ENCODE results near the gene SLC25A29. TPM values are rescaled to one million over a fixed set of nuclear protein-coding genes. Genes with fewer than 3 reads are reported as not detected.

Gene SLC25A29
- total RNA-seq, 6 experiments from 2014 or later, result 14.1 to 30.3 (median 18.2) TPM

DNA sequence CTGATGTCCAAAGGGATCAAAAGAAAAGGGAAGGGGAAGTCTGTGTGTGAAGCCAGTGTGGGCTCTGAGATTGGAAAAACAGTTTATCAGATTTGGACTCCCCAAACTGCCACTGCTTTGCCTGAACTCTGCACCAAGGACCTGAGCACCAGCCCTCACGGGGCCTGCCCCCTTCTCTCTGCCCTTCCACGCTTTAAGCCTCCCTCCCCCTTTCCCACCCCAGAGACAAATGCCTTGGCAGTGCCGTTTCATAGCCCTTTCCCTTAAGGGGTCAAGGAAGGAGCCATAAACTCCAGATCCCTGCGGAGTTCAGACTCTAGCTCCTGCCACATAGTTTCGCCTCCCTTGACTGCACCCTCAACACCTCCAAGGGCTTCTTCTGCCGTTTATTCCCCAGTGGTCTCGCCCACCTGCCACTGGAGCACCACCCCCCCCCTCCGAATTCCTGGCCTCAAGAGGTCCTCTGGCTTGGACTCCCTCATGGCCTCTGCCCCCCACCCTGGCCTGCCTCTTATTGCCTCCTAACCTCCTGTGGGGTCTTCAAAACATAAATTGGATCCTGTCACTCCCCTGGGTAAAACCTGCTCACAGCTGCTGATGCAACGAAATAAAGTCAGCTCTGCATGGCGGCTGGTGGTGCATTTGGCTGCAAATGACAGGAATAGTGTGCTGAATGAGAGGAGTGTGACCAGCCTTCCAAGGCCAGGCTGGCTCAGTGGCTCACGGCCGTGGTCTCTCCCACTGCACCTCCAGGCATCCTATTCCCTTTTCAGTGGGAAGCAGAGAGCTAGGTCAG is 18.8 kb downstream of the SLC25A29 start:
- TF ChIP-seq, protein P1, sequence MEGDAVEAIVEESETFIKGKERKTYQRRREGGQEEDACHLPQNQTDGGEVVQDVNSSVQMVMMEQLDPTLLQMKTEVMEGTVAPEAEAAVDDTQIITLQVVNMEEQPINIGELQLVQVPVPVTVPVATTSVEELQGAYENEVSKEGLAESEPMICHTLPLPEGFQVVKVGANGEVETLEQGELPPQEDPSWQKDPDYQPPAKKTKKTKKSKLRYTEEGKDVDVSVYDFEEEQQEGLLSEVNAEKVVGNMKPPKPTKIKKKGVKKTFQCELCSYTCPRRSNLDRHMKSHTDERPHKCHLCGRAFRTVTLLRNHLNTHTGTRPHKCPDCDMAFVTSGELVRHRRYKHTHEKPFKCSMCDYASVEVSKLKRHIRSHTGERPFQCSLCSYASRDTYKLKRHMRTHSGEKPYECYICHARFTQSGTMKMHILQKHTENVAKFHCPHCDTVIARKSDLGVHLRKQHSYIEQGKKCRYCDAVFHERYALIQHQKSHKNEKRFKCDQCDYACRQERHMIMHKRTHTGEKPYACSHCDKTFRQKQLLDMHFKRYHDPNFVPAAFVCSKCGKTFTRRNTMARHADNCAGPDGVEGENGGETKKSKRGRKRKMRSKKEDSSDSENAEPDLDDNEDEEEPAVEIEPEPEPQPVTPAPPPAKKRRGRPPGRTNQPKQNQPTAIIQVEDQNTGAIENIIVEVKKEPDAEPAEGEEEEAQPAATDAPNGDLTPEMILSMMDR (IDR thresholded peaks at IDR 0.05), result no peak
- TF ChIP-seq POLR2A (IDR thresholded peaks at IDR 0.05), result no peak
- intact Hi-C loops (cut with DNase I), result no loop called here
- peak in 1 of 3 donors; percentile 23 for DNase-seq
- Histone ChIP-seq H3K27ac (no peak overlapping the region), H3K4me3 (no peak overlapping the region), H3K36me3 (no peaks in the 10 kb centered on the region), H3K27me3 (no peaks in the 10 kb centered on the region), H3K9me3 (no peaks in the 10 kb centered on the region), H3K4me1 (peaks cover 0 to 4% (median 0%) of the 10 kb centered on the region in 4 donors)
- WGBS (ENCODE audit: insufficient coverage, low coverage, low lambda C conversion rate, missing lambda C conversion rate), result 73% methylated on average over 5 of the region's 12 CpGs
- ATAC-seq, result no peak

DNA sequence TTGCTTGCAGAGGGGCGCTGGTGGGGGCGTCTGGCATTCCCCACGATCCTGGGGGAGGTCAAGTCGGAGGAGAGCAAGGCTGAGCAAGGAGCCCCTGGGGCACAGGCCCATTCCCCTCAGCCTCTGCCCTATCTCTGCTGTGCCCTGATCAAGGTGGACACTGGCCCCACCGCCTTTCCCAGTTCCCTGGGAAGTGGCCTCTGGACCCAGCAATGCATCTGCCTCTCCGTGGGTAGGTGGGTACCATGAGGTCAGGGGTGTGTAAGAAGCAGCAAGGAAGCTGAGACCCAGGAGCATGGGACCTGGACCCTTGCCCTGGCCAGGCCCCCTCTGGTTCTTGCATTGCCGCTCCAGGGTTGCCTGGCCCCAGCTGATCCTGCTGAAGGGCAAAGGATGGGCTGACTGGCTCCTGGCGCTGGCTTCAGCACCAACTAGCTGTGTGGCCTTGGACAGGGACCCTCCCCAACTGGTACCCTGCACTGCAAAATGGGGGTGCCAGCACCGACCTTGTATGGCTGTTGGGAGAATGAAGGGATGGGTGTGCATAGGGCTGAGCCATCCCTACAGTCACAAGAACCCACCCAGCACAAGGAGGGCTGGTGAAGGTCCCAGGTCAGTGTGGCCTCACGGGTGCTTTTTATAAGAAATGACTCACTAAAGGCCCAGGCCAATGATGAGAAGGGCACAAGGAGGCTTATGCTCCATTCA is 19.6 kb downstream of the SLC25A29 start:
- H3K9me3 ChIP-seq, result no peaks in the 10 kb centered on the region
- H3K4me3 ChIP-seq, result no peak overlapping the region
- H3K27me3 ChIP-seq, result no peaks in the 10 kb centered on the region
- peaks cover 0 to 4% (median 0%) of the 10 kb centered on the region in 4 donors for H3K4me1 ChIP-seq
- TF ChIP-seq POLR2A (IDR thresholded peaks at IDR 0.05), result no peak
- TF ChIP-seq, protein P1 (IDR thresholded peaks at IDR 0.05), result no peak
- H3K36me3 ChIP-seq, result no peaks in the 10 kb centered on the region
- H3K27ac ChIP-seq, result no peak overlapping the region
- WGBS (ENCODE audit: insufficient coverage, low coverage, low lambda C conversion rate, missing lambda C conversion rate), result 40% methylated on average over 1 of the region's 10 CpGs
- DNase-seq, result peak in 1 of 3 donors; percentile 45
- no peak for ATAC-seq
- intact Hi-C loops (cut with DNase I), result no loop called here

DNA sequence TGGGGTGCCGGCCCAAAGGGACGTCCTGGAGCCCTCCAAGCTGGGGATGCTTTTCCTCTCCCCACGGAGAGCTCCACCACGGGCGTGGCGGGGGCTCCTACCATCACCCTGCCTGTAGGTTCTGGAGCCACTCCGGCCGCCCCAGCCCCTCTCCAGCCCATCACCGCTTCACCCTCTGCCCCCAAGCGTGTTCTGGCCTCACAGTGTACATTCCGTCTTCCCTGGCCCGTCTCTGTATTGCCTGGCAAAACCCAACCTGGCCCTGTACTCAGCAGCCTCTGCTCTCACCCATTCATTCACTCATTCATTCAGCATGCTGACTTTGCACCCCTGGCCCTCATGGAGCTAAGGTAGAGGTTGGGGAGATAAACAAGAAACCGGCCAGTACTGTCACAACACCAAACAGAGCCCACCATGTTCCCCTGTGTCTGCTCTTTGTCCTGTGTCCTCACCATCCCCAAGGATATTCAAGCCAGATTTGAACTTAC is 20.3 kb downstream of the SLC25A29 start:
- ATAC-seq (peak in 1 of 4 donors; percentile 4), DNase-seq (no peak)
- no peaks in the 10 kb centered on the region for H3K9me3 ChIP-seq
- H3K27me3 ChIP-seq, result no peaks in the 10 kb centered on the region
- intact Hi-C loops (cut with DNase I), result no loop called here
- no peaks in the 10 kb centered on the region for H3K36me3 ChIP-seq
- 17% methylated on average over 5 of the region's 13 CpGs for WGBS (ENCODE audit: insufficient coverage, low coverage, low lambda C conversion rate, missing lambda C conversion rate)
- peak overlapping the region; percentile 84 to 90 (median 89) for H3K27ac ChIP-seq
- H3K4me3 ChIP-seq, result peak overlapping the region; percentile 70 to 89 (median 79)
- TF ChIP-seq, protein P1 (IDR thresholded peaks at IDR 0.05), result peak in 1 of 4 donors; percentile 2
- no peak for TF ChIP-seq POLR2A (IDR thresholded peaks at IDR 0.05)
- H3K4me1 ChIP-seq, result peaks cover 0 to 4% (median 0%) of the 10 kb centered on the region in 4 donors

DNA sequence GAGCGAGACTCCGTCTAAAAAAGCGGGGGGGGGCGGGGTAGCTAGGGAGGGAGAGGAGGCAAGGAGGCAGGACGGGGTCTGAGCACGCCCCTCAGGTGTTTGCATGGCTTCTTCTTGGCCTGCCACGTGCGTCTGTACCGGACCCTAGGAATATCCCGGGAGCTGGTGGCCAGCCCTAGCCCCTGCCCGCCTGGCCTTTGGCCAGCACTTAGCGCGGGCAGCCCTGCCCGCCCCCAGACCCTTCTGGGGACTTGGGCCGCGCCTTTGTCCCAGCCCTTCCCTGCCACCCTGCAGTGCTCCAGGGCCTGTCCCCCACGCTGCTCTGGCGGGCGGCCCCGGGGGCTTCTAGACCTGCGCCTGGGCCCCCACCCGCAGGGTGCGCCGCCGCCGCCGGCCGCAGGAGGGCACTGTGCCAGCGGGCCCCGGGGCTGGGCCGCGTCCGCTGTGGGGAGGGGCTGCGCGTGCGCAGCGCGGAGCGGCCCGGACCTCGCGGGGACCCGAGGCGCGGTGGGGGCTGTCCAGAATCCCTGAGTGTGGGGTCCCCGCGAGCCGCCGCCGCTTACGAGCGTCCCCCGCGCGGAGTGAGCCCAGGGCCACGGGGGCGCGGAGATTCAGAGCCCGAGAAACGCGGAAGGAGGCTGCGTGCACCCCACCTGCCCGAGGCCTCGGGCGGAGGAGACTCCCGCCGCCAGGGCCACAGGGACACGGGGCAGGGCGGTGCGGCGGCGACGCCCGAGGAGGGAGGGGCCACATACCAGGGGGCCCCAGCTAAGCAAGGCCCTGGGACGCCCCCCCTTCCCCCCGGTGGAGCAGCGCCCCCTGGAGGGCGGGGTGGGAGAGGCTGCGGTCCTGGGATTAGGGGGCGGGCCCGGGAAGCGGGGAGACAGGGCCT is 21.0 kb downstream of the SLC25A29 start:
- Histone ChIP-seq H3K9me3 (no peaks in the 10 kb centered on the region), H3K36me3 (no peaks in the 10 kb centered on the region), H3K4me1 (peaks cover 0 to 4% (median 0%) of the 10 kb centered on the region in 4 donors), H3K4me3 (peak overlapping the region; percentile 70 to 89 (median 79)), H3K27ac (peak overlapping the region; percentile 84 to 90 (median 89)), H3K27me3 (no peaks in the 10 kb centered on the region)
- intact Hi-C loops (cut with DNase I), result no loop called here
- ATAC-seq (peak; percentile 86 to 97 (median 90)), DNase-seq (peak; percentile 76 to 82 (median 79))
- TF ChIP-seq, protein P1 (IDR thresholded peaks at IDR 0.05), result peak; percentile 70 to 83 (median 78)
- TF ChIP-seq POLR2A (IDR thresholded peaks at IDR 0.05), result peak; percentile 41
- WGBS (ENCODE audit: insufficient coverage, low coverage, low lambda C conversion rate, missing lambda C conversion rate), result 1% methylated on average over 22 of the region's 82 CpGs
